A172 (cell line): Measurements from ENCODE around the gene ATP10A. TPM values are rescaled to one million over a fixed set of nuclear protein-coding genes. Genes with fewer than 3 reads are reported as not detected.

Experiments
- DNase-seq: peaks from one replicate; pipeline ENCODE4 v3.0.0-alpha.2; 2015; ENCODE audit warnings: low spot score
- total RNA-seq: library from RNA; depleted of rRNA; stranded (reverse); fragments of >200 nt; shearing (Covaris generic); gene quantifications from 2 replicates; pipeline ENCODE4 v1.2.3, GENCODE V29; 2014; rRNA removed

ATP10A gene, protein sequence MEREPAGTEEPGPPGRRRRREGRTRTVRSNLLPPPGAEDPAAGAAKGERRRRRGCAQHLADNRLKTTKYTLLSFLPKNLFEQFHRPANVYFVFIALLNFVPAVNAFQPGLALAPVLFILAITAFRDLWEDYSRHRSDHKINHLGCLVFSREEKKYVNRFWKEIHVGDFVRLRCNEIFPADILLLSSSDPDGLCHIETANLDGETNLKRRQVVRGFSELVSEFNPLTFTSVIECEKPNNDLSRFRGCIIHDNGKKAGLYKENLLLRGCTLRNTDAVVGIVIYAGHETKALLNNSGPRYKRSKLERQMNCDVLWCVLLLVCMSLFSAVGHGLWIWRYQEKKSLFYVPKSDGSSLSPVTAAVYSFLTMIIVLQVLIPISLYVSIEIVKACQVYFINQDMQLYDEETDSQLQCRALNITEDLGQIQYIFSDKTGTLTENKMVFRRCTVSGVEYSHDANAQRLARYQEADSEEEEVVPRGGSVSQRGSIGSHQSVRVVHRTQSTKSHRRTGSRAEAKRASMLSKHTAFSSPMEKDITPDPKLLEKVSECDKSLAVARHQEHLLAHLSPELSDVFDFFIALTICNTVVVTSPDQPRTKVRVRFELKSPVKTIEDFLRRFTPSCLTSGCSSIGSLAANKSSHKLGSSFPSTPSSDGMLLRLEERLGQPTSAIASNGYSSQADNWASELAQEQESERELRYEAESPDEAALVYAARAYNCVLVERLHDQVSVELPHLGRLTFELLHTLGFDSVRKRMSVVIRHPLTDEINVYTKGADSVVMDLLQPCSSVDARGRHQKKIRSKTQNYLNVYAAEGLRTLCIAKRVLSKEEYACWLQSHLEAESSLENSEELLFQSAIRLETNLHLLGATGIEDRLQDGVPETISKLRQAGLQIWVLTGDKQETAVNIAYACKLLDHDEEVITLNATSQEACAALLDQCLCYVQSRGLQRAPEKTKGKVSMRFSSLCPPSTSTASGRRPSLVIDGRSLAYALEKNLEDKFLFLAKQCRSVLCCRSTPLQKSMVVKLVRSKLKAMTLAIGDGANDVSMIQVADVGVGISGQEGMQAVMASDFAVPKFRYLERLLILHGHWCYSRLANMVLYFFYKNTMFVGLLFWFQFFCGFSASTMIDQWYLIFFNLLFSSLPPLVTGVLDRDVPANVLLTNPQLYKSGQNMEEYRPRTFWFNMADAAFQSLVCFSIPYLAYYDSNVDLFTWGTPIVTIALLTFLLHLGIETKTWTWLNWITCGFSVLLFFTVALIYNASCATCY (N-terminal part only)
- total RNA-seq, result not detected in 2 replicates

DNA sequence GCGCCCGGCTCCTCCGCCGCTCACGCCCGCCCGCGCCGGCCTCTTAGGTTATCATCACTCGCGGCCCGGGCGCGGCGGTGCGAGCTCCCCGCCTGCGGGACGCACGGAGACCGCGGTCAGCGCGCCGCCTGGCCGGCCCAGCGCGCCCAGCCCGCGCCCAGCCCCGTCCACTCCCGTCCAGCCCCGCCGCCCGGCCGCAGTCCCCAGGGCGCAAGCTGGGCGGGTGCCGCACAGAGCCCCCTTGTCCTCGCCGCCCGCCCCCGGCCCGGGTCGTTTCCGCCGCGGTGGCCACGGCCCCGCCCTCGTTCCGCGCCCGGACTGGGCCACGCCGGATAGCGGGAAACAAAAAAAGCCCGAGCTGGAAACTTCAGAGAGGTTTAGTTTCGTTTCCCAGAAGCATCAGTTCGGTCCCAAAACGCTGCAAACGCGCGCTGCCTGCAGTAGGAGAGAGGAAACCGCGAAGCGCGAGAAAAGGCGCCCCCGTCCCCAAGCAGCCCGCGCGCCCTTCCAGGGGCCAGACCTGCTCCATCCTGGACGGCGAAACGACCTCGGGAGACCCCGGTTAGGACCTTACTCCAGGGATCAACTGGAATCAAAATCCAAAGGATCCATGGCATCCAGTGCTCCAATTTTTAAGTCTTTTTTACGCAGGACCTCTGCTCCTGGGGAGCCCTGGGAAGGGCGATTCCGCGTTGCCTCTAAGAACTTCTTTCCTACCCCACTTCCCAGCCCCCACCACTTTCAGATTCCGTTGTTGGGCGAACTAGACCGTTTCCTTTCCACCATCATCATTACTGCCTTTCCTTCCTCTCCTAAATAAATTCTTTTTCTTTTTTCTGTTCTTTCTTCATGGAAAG, at the start of gene ATP10A:
Gene ATP10A, minus strand, starts transcription at position 217 of the 857 bp plus-strand sequence. CDS start 231 bp downstream, outside the sequence.
- DNase-seq, result no peak

GRCh38 chr15:25912035-25912434, 48.9 kb upstream of the ATP10A start:
- DNase-seq, result no peak

GRCh38 chr15:25910832-25911231, 47.7 kb upstream of the ATP10A start:
- DNase-seq, result no peak

- DNase-seq, result no peak
Measured at GRCh38 chr15:25909806-25910205, 46.7 kb upstream of the ATP10A start.

DNA sequence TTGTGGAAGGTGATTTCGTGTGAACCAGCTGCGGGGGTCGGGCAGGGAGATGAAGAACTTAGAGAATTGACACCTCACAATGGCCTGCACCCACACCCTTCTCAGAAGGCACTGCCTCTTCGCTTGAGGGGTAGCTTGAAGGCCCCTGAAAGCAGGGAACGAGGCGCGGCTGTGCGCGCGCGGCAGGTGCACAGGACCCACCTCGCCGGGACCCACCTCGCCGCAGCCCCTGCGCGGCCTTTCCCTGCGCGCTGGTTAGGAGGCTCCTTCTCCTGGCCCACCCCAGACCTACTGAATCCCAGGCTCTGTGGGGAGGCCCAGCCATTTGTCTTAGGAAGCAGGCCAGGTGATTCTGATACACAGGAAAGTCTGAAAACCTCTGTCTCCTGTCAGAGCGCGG, 46.2 kb upstream of the ATP10A start:
- DNase-seq, result no peak

DNA sequence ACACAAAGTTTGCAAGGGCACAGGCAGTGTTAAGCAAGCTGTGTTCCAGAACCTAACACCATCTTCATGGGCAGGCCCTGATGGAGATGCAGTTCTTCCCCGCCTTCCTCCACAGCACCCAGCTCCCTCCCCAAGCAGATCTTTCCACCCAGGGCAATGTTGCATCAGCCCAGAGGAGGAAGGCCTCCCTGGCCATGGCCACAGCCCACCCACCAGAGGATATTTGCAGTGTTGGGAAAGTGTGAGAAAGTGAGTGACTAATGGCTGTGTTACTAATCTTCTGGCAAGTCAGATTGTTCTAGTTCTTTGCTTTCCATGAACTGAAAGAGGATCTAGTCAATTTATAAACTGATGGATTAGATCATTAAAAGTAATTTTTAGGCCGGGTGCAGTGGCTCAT, 42.0 kb upstream of the ATP10A start:
- DNase-seq, result no peak

GRCh38 chr15:25903024-25903581, 40.0 kb upstream of the ATP10A start:
- DNase-seq, result no peak

GRCh38 chr15:25901811-25902605, 38.9 kb upstream of the ATP10A start:
- DNase-seq, result no peak

- no peak for DNase-seq
Measured at GRCh38 chr15:25900901-25901300, 37.8 kb upstream of the ATP10A start.

GRCh38 chr15:25900431-25900830, 37.3 kb upstream of the ATP10A start:
- DNase-seq, result no peak

DNA sequence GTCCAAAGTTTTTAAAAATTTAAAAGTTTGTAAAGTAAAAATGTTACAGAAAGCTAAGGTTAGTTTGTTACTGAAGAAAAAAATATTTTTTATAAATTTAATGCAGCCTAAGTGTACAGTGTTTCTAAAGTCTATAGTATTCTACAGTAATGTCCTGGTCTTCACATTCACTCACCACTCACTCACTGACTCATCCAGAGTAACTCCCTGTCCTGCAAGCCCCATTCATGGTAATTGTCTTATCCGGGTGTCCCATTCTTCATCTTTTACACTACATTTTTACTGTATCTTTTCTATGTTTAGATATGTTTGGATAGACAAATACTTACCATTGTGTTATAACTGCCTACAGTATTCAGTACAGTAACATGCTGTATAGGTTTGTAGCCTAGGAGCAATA, 36.7 kb upstream of the ATP10A start:
- no peak for DNase-seq

DNA sequence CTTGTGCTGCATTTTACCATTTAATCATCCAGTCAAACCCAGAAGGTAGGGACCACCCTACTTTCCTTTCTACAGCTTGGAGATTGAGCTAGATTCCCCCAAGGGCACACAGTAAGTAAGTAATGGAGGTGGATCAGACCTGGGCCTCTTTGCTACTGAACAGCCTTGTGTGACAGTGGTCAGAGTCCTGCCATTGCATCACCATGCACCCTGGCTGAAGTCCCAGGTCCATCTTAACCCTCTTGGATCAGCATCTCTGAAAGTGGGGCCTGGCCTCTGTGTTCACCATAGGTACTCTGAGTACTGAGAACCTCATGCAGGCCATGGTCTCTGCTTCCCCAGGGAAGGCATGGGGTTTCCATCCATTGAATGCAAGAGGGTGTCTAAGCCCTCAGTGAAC, 34.5 kb upstream of the ATP10A start:
- DNase-seq, result no peak

DNA sequence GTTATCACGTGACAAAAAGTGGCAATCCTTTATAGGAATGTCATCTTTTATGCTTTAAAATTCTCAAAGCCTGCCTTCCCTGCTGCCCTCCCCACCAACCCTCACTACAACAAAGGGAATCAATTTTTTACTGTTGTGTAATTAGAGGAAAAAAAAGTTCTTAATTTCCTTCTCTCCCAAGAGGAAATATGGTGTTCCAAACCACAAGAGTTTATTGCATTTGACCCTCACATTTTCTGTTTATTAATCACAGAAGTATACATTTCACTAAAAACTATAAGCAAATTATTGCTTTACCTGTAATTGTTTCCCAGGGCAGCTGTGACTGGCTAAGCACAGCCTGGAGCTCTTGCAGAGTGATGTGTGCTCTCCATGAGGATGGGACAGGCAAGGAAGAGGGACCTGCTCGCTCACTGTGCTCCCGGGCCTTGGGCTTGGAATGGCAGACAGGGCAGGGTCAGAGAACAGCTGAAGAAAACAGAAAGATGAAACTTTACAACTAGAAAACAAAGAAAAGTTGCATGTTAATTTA, 31.3 kb upstream of the ATP10A start:
- no peak for DNase-seq

- no peak for DNase-seq
Measured at GRCh38 chr15:25893596-25893995, 30.5 kb upstream of the ATP10A start.

- no peak for DNase-seq
Measured at GRCh38 chr15:25892126-25892525, 29.0 kb upstream of the ATP10A start.

DNA sequence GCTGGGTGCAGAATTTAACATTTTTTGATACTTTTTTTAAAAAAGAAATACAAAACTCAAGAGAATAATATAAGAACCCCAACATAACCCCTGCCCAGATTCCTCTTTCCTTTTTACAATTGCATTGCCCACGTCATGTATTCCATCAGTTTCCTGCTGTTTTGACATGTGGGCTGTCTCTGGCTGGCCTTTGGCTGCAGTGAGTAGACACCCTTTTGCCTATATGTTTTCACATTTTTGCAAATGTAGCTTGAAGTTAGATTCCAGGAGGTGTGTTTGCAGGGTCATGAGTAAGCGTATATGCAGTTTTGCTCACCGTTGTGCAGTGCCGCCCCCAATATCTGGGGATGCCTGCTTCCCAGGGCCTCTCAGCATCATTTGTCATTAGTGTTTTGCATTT, 28.0 kb upstream of the ATP10A start:
- DNase-seq, result no peak

DNA sequence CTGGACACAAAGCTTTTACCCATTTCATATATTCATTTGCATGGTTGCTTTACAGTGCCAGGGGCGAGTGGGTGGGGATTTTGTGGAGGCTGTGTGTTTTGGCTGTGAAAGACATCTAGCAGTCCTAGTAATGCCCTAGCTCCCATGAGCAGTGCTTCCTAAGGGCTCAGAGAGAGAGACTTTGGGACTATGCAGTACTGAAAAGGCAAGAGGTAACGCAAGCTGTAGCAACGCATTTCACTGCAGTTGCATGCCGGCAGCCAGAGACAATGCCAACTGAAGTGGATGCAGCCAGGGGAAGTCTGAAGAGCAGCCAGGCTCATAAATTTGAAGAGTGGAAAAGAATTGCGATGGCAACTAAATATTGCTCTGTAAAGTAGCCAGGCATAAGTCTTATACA, 27.4 kb upstream of the ATP10A start:
- DNase-seq, result no peak

DNA sequence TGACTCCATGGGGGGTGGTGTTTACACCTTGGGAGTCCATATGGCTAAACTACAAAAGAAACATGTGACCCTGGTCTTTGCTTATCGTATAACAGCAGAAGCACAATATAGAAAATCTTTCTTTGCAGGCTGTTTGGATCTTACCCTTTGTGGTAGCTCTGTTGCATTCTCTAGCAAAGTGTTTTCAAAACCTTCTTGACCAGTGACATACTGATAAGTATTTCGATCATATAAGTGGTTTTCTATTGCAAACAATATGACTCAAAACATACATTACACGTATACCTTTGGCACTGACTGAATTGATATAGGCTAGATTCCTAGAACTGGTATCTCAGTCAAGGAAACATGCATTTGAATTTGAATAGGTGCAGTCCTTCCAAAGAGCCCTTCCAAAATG, 24.7 kb upstream of the ATP10A start:
- no peak for DNase-seq

DNA sequence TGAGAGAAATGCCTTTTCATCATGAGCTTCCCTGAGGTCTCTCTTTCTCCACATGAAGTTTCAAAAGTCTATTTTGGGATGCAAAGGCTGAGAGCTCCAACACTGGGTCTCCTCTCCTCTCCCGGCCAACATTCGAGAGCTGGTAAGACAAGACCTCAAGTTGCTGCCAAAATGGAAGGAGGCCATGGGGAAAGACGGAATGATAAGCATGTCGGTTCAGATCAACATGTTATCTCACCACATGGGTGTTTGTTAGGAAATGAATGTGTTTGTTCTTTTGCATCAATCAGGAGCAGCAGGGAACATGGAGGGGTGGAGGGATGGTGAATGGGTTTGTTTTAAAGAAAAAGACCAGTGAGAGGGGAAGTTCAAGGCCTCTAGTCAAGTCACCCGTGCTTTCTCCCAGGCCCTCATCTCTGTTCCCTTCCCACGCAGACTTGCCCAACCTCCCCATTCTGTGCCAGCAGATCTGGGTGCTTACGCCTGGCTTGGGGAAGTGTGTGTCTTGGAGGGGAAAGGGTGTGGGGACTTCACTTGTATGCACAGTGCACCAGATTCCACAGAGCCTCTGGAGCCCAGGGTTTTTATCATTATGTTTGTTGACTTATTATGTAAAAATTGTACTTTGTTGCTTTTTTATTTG, 23.5 kb upstream of the ATP10A start:
- no peak for DNase-seq
